NB4 (cell line): ENCODE data around the gene SPAG17.

ENCODE experiments used
- DNase-seq: peaks from one replicate; pipeline ENCODE4 v3.0.0; 2010; ENCODE audit warnings: low read depth
- H3K4me3 ChIP-seq: one replicate; pipeline ENCODE4 v1.5.1; 2011; ENCODE audit warnings: mild to moderate bottlenecking, low read depth, low read length, moderate library complexity
- CTCF ChIP-seq: IDR thresholded peaks from one replicate; pipeline ENCODE4 v1.5.1; 2012; ENCODE audit warnings: low read depth, low read length
- MAX ChIP-seq: IDR thresholded peaks from 2 replicates; pipeline ENCODE4 v1.6.1; 2011; ENCODE audit warnings: low read depth, low read length
- MYC ChIP-seq: IDR thresholded peaks from 2 replicates; pipeline ENCODE4 v1.6.1; 2011; ENCODE audit warnings: low read depth, low read length
- POLR2A ChIP-seq: IDR thresholded peaks from 2 replicates; pipeline ENCODE4 v1.6.1; 2011; ENCODE audit warnings: mild to moderate bottlenecking; ENCODE audit not compliant: insufficient read length; ENCODE audit errors: extremely low read depth

The SPAG17 gene

GRCh38 chr1:118185084-118185832 lies at the start of gene SPAG17:
Gene SPAG17, minus strand, starts transcription at chr1:118185228. Its CDS starts 71 bp downstream, at chr1:118185157.
- H3K4me3 ChIP-seq = no peak within 1 kb of the TSS
- no peak for TF ChIP-seq MAX
- DNase-seq = peak; percentile 6

GRCh38 chr1:118225471-118225870 lies 40.4 kb upstream of the SPAG17 start:
- no peak for TF ChIP-seq MAX
- no peak for TF ChIP-seq MYC
- TF ChIP-seq CTCF = no peak
- no peak for TF ChIP-seq POLR2A
- H3K4me3 ChIP-seq = no peak overlapping the region
- DNase-seq = no peak

GRCh38 chr1:118223426-118223825 lies 38.4 kb upstream of the SPAG17 start:
- DNase-seq = peak; percentile 16
- TF ChIP-seq MAX = no peak
- no peak for TF ChIP-seq MYC
- TF ChIP-seq CTCF = no peak
- no peak for TF ChIP-seq POLR2A
- no peak overlapping the region for H3K4me3 ChIP-seq

- TF ChIP-seq MYC = no peak
- no peak for DNase-seq
- no peak overlapping the region for H3K4me3 ChIP-seq
Observed at GRCh38 chr1:118219438-118219837, 34.4 kb upstream of the SPAG17 start.

GRCh38 chr1:118217141-118217838 lies 32.3 kb upstream of the SPAG17 start:
- H3K4me3 ChIP-seq = no peak overlapping the region
- TF ChIP-seq MAX (no peak), CTCF (no peak), MYC (no peak), POLR2A (no peak)
- DNase-seq = no peak

GRCh38 chr1:118214866-118215265 lies 29.8 kb upstream of the SPAG17 start:
- no peak overlapping the region for H3K4me3 ChIP-seq
- DNase-seq = no peak
- TF ChIP-seq MAX (no peak), CTCF (no peak), MYC (no peak), POLR2A (no peak)
